ENCODE data around the gene SLC13A5.

DNA sequence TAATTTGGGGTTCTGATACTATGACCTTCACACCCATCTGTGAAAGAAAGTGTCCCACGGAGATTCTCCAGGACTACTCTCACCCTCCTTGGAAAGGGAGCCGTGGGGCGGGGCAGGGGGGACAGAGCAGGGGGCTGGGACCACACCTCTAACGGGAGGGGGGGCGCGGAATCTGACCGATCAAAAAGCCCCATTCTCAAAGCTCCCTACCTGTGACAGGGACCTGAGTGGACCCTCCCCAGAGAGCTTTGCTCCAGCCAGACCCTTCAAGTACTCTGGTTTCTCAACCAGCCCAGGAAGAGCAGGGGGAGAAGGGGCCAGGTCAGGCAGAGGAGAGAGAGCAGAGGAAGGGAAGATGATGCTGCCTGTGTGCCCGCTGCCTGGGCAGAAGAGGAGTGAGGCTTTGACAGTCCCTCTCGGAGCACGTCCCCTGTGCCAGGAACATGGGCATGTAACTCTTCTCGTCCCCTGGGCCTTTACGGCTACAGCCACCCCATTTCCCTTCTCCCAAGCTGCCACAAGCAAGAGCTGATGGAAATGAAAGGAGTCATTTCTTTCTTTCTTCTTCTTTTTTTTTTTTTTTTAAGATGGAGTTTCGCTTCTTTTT, 43.4 kb upstream of the SLC13A5 start:
- TF ChIP-seq, protein P1, sequence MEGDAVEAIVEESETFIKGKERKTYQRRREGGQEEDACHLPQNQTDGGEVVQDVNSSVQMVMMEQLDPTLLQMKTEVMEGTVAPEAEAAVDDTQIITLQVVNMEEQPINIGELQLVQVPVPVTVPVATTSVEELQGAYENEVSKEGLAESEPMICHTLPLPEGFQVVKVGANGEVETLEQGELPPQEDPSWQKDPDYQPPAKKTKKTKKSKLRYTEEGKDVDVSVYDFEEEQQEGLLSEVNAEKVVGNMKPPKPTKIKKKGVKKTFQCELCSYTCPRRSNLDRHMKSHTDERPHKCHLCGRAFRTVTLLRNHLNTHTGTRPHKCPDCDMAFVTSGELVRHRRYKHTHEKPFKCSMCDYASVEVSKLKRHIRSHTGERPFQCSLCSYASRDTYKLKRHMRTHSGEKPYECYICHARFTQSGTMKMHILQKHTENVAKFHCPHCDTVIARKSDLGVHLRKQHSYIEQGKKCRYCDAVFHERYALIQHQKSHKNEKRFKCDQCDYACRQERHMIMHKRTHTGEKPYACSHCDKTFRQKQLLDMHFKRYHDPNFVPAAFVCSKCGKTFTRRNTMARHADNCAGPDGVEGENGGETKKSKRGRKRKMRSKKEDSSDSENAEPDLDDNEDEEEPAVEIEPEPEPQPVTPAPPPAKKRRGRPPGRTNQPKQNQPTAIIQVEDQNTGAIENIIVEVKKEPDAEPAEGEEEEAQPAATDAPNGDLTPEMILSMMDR (IDR thresholded peaks at IDR 0.05): no peak
- no peak for TF ChIP-seq POLR2A (IDR thresholded peaks at IDR 0.05)
